ENCODE measurements around the gene C11orf24.

The C11orf24 gene

DNA sequence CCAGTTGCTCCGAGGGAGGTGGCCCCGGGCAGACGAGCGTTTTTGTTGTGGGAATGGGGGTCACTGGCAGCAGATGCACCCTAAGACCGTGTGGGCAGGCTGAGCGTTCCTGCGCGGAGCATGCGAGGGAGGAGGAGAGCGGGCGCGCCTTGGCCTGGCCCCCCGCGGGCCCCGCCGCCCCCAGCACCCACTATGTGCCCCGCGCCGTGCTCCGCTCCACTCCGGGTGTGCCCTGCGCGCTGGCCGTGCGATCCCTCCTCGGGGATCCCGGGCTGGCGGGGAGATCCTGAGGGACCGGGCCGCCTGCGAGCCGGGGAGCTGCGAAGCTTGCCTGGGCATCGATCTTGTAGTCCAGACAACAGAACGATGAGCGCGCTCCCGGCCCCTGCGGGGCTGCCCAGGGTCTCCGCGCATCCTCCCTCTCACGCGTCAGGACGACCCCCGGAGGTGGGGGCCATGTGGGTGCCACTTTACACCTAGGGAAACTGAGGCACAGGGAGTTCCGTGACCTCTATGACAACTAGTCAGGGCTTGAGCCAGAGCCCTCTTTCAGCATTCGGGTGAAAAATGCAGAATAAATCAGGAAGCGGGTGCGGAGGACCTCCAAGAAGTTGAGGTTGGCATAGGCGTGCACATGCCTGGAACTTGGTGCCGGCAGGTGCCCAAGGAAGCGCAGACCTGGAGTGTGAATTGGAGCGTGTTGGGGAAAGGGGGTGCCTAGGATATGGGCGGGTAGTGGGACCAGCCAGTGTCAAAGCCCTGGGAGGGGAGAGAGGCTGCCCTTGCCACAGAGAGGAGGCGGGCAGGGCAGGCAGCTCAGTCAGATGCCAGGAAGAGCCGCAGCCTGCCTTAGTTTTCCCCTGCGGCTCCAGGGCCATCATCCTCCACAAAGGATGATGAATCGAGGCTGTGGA lies 57.3 kb downstream of the C11orf24 start:
- Histone ChIP-seq H2AFZ (ENCODE audit: low read length, unreplicated experiment) (peak overlapping the region; percentile 82), H3K27ac (ENCODE audit: low read depth, low read length) (peak overlapping the region; percentile 93), H3K79me2 (ENCODE audit: control insufficient read depth, insufficient read depth, low read length, unreplicated experiment) (peaks cover 26% of the 10 kb centered on the region)

GRCh38 chr11:68213555-68214172 lies 58.1 kb downstream of the C11orf24 start:
- H3K27me3 ChIP-seq (ENCODE audit: insufficient read depth, low read length), result peaks cover 26% of the 10 kb centered on the region
- H2AFZ ChIP-seq (ENCODE audit: low read length, unreplicated experiment), result peak overlapping the region; percentile 82
- peak overlapping the region; percentile 84 for H3K4me3 ChIP-seq (ENCODE audit: low read depth, low read length)
- H3K4me1 ChIP-seq (ENCODE audit: control insufficient read depth, insufficient read depth, low read length, unreplicated experiment), result peaks cover 10% of the 10 kb centered on the region
- H3K79me2 ChIP-seq (ENCODE audit: control insufficient read depth, insufficient read depth, low read length, unreplicated experiment), result peaks cover 32% of the 10 kb centered on the region
- no peaks in the 10 kb centered on the region for H3K36me3 ChIP-seq (ENCODE audit: insufficient read depth, low read length)
- H3K27ac ChIP-seq (ENCODE audit: low read depth, low read length), result peak overlapping the region; percentile 93

More for the DNA sequence above, 57.3 kb downstream of the C11orf24 start:
- Histone ChIP-seq H3K4me3 (ENCODE audit: low read depth, low read length) (peak overlapping the region; percentile 84), H3K36me3 (ENCODE audit: insufficient read depth, low read length) (no peaks in the 10 kb centered on the region), H3K4me1 (ENCODE audit: control insufficient read depth, insufficient read depth, low read length, unreplicated experiment) (peaks cover 7% of the 10 kb centered on the region), H3K27me3 (ENCODE audit: insufficient read depth, low read length) (peaks cover 26% of the 10 kb centered on the region)

DNA sequence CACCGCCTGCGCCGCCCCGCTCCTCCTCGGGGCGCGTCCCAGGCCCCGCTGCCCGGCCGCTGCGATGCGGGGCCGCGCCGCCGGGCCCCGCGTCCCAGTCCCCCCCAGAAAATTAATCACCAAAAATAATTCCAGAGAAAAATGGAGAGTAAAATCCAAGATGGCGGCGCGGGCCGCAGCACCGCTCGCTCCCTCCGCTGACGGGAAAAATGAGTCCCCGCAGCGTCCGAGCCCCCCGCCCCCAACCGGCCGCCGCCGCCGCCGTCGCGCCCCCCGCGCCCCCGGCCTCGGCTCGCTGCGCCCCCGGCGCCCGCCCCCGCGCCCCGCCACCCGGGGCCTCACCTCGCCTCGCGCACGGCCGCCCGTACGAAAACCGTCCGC lies 58.6 kb downstream of the C11orf24 start, which contains the start of gene KMT5B:
KMT5B (minus strand) TSS at position 162 of the 381 bp plus-strand sequence. CDS start 23,220 bp downstream, outside the sequence.
- H3K4me3 ChIP-seq (ENCODE audit: low read depth, low read length), result peak within 1 kb of the TSS; percentile 84
- peak within 1 kb of the TSS; percentile 97 for H2AFZ ChIP-seq (ENCODE audit: low read length, unreplicated experiment)
- peak within 1 kb of the TSS; percentile 93 for H3K27ac ChIP-seq (ENCODE audit: low read depth, low read length)
- H3K36me3 ChIP-seq (ENCODE audit: insufficient read depth, low read length), result no peaks in the 10 kb centered on the region
- H3K27me3 ChIP-seq (ENCODE audit: insufficient read depth, low read length), result peaks cover 24% of the 10 kb centered on the region
- peaks cover 10% of the 10 kb centered on the region for H3K4me1 ChIP-seq (ENCODE audit: control insufficient read depth, insufficient read depth, low read length, unreplicated experiment)
- peaks cover 37% of the 10 kb centered on the region for H3K79me2 ChIP-seq (ENCODE audit: control insufficient read depth, insufficient read depth, low read length, unreplicated experiment)

- H3K36me3 ChIP-seq (ENCODE audit: insufficient read depth, low read length), result no peaks in the 10 kb centered on the region
- peak overlapping the region; percentile 93 for H3K27ac ChIP-seq (ENCODE audit: low read depth, low read length)
- H2AFZ ChIP-seq (ENCODE audit: low read length, unreplicated experiment), result peak overlapping the region; percentile 97
- peaks cover 10% of the 10 kb centered on the region for H3K4me1 ChIP-seq (ENCODE audit: control insufficient read depth, insufficient read depth, low read length, unreplicated experiment)
- peaks cover 37% of the 10 kb centered on the region for H3K79me2 ChIP-seq (ENCODE audit: control insufficient read depth, insufficient read depth, low read length, unreplicated experiment)
- peaks cover 20% of the 10 kb centered on the region for H3K27me3 ChIP-seq (ENCODE audit: insufficient read depth, low read length)
- peak overlapping the region; percentile 83 for H3K4me3 ChIP-seq (ENCODE audit: low read depth, low read length)
Observed at GRCh38 chr11:68212421-68213134, 59.2 kb downstream of the C11orf24 start.

GRCh38 chr11:68211546-68211945 lies 60.2 kb downstream of the C11orf24 start:
- H3K27ac ChIP-seq (ENCODE audit: low read depth, low read length), result no peak overlapping the region
- no peak overlapping the region for H2AFZ ChIP-seq (ENCODE audit: low read length, unreplicated experiment)
- H3K4me1 ChIP-seq (ENCODE audit: control insufficient read depth, insufficient read depth, low read length, unreplicated experiment), result peaks cover 10% of the 10 kb centered on the region
- H3K4me3 ChIP-seq (ENCODE audit: low read depth, low read length), result peak overlapping the region; percentile 83
- peaks cover 47% of the 10 kb centered on the region for H3K79me2 ChIP-seq (ENCODE audit: control insufficient read depth, insufficient read depth, low read length, unreplicated experiment)
- no peaks in the 10 kb centered on the region for H3K36me3 ChIP-seq (ENCODE audit: insufficient read depth, low read length)
- H3K27me3 ChIP-seq (ENCODE audit: insufficient read depth, low read length), result peaks cover 16% of the 10 kb centered on the region

Measured in ACC112 (cell line).